GM19023 (cell line): ENCODE data around the gene VPREB1.
"Not testable (repeated sequence)": the region's sequence is repeated elsewhere in the genome, so short reads cannot be mapped to it uniquely, and the experiment has no call there.

ENCODE experiments used
- ATAC-seq: cut with Tn5 transposase; IDR thresholded peaks from one replicate; pipeline ENCODE4 v1.9.1; 2021; ENCODE audit warnings: mild to moderate bottlenecking, moderate library complexity; ENCODE audit not compliant: unreplicated experiment

The VPREB1 gene

GRCh38 chr22:22292656-22293055, 48.1 kb downstream of the VPREB1 start:
- not testable (repeated sequence) for ATAC-seq

- not testable (repeated sequence) for ATAC-seq
Observed at GRCh38 chr22:22293436-22293835, 48.9 kb downstream of the VPREB1 start.

GRCh38 chr22:22294641-22295040, 50.1 kb downstream of the VPREB1 start:
- not testable (repeated sequence) for ATAC-seq
